ENCODE data around the gene CBLN1. TPM values are rescaled to one million over a fixed set of nuclear protein-coding genes. Genes with fewer than 3 reads are reported as not detected.

The CBLN1 gene
- total and polyA plus RNA-seq, 2 donors from 2014 or later = 0.25 to 0.73 TPM

DNA sequence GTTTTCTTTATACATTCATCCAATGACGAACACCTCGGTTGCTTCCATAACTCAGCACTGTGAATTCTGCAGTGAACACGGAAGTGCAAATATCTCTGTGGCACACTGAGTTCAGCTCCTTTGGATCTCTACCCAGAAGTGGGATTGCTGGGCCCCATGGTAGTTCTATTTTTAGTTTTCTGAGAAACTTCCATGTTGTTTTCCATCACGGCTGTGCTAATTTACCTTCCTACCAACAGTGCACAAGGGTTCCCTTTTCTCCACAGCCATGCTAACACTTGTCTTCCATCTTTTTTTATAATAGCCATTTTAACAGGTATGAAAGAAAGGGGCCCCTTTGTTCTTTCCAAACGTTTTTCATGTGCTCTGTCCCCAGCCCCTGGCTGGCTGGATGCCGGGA is 30.2 kb upstream of the CBLN1 start:
- peaks cover 0 to 5% (median 0%) of the 10 kb centered on the region in 3 donors for H3K9me3 ChIP-seq (ENCODE audit: control insufficient read depth in 2 of 3, insufficient read depth in 1 of 3, low read length in 3 of 3)
- H3K27me3 ChIP-seq (ENCODE audit: control insufficient read depth, insufficient read depth, low read length) = no peaks in the 10 kb centered on the region
- FAIRE-seq (no peak), DNase-seq (no peak)
- no peak overlapping the region for H3K9ac ChIP-seq (ENCODE audit: low read length in 3 of 3)
- no peaks in the 10 kb centered on the region for H3K4me1 ChIP-seq (ENCODE audit: control insufficient read depth in 2 of 3, insufficient read depth in 2 of 3, low read depth in 1 of 3, low read length in 3 of 3)
- H3K36me3 ChIP-seq (ENCODE audit: control insufficient read depth in 2 of 3, insufficient read depth in 3 of 3, low read length in 3 of 3) = no peaks in the 10 kb centered on the region
- TF ChIP-seq, protein P1, sequence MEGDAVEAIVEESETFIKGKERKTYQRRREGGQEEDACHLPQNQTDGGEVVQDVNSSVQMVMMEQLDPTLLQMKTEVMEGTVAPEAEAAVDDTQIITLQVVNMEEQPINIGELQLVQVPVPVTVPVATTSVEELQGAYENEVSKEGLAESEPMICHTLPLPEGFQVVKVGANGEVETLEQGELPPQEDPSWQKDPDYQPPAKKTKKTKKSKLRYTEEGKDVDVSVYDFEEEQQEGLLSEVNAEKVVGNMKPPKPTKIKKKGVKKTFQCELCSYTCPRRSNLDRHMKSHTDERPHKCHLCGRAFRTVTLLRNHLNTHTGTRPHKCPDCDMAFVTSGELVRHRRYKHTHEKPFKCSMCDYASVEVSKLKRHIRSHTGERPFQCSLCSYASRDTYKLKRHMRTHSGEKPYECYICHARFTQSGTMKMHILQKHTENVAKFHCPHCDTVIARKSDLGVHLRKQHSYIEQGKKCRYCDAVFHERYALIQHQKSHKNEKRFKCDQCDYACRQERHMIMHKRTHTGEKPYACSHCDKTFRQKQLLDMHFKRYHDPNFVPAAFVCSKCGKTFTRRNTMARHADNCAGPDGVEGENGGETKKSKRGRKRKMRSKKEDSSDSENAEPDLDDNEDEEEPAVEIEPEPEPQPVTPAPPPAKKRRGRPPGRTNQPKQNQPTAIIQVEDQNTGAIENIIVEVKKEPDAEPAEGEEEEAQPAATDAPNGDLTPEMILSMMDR (IDR thresholded peaks at IDR 0.05; ENCODE audit: borderline replicate concordance, extremely low read depth, insufficient read depth) = no peak
- no peak overlapping the region for H3K27ac ChIP-seq (ENCODE audit: low read depth in 2 of 2, low read length in 2 of 2)
- H3K4me3 ChIP-seq (ENCODE audit: low read length in 3 of 3) = no peak overlapping the region
- intact Hi-C loops (cut with DNase I) = no loop called here

DNA sequence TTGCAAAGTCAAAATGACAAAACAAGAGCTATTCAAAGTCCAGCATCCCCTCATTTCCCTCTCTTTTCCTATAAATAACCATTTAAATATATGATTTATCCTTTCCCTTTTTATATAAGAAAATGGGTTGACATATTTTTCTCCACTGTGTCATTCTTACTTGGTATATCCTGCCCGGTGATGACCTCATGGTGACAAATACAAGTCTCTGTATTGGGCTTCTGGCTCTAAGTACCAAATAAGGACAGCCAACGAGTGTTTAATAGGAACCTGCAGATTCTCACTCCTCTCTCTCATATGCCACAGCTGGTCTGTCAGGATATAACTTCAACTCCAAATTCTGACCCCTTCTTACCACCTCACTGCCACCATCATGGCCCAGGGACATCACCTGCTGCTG is 25.5 kb upstream of the CBLN1 start:
- H3K27ac ChIP-seq (ENCODE audit: low read depth in 2 of 2, low read length in 2 of 2) = no peak overlapping the region

DNA sequence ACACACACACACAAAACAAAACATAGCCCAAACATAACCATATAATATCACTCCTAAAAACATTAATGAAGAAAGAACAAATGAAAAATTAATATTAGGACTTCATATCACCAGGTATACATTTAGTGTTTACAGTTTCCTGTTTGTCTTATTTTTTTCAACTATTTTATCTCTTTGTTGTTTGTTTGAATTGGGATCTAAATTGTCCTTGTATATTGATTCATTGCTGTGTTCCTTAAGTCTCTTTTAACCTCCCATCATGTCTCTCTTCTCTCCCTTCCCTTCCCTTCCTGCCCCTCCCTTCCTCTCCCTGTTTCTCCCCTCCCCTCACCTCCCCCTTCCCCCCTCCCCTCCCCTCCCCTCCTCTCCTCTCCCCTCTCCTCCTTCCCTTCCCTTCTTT is 23.8 kb upstream of the CBLN1 start:
- TF ChIP-seq, protein P1 (IDR thresholded peaks at IDR 0.05; ENCODE audit: borderline replicate concordance, extremely low read depth, insufficient read depth) = no peak
- no peaks in the 10 kb centered on the region for H3K9me3 ChIP-seq (ENCODE audit: control insufficient read depth in 2 of 3, insufficient read depth in 1 of 3, low read length in 3 of 3)
- no peak overlapping the region for H3K9ac ChIP-seq (ENCODE audit: low read length in 3 of 3)
- H3K27me3 ChIP-seq (ENCODE audit: control insufficient read depth, insufficient read depth, low read length) = no peaks in the 10 kb centered on the region
- FAIRE-seq (no peak), DNase-seq (no peak)
- no peak overlapping the region for H3K27ac ChIP-seq (ENCODE audit: low read depth in 2 of 2, low read length in 2 of 2)
- no peaks in the 10 kb centered on the region for H3K36me3 ChIP-seq (ENCODE audit: control insufficient read depth in 2 of 3, insufficient read depth in 3 of 3, low read length in 3 of 3)
- H3K4me1 ChIP-seq (ENCODE audit: control insufficient read depth in 2 of 3, insufficient read depth in 2 of 3, low read depth in 1 of 3, low read length in 3 of 3) = no peaks in the 10 kb centered on the region
- intact Hi-C loops (cut with DNase I) = no loop called here
- H3K4me3 ChIP-seq (ENCODE audit: low read length in 3 of 3) = no peak overlapping the region

More for the DNA sequence above, 25.5 kb upstream of the CBLN1 start:
- Histone ChIP-seq H3K4me1 (ENCODE audit: control insufficient read depth in 2 of 3, insufficient read depth in 2 of 3, low read depth in 1 of 3, low read length in 3 of 3) (no peaks in the 10 kb centered on the region), H3K27me3 (ENCODE audit: control insufficient read depth, insufficient read depth, low read length) (no peaks in the 10 kb centered on the region), H3K4me3 (ENCODE audit: low read length in 3 of 3) (no peak overlapping the region), H3K36me3 (ENCODE audit: control insufficient read depth in 2 of 3, insufficient read depth in 3 of 3, low read length in 3 of 3) (no peaks in the 10 kb centered on the region), H3K9me3 (ENCODE audit: control insufficient read depth in 2 of 3, insufficient read depth in 1 of 3, low read length in 3 of 3) (no peaks in the 10 kb centered on the region), H3K9ac (ENCODE audit: low read length in 3 of 3) (no peak overlapping the region)
- TF ChIP-seq, protein P1 (IDR thresholded peaks at IDR 0.05; ENCODE audit: borderline replicate concordance, extremely low read depth, insufficient read depth) = no peak
- DNase-seq = no peak
- FAIRE-seq = no peak
- intact Hi-C loops (cut with DNase I) = no loop called here

DNA sequence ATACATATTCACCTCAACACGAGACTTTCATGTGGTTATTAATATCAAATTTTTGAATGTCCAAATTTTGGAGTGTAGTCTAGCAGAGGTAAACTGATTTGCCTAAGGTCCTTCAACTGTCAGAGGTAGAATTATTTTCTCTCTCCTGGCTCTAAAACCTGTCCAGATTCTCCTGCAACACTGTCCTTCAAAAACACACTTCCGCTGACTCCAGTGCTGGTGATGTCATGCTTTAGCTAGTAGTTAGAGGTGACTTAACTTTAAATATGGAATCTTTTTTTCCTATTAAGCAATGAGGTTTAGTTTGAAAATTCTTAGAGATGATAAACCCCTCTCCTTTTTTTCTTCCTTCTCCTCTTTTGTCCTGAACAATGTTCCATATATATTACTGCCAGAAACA is 10.8 kb upstream of the CBLN1 start:
- no peak overlapping the region for H3K4me3 ChIP-seq (ENCODE audit: low read length in 3 of 3)
- H3K9me3 ChIP-seq (ENCODE audit: control insufficient read depth in 2 of 3, insufficient read depth in 1 of 3, low read length in 3 of 3) = no peaks in the 10 kb centered on the region
- TF ChIP-seq, protein P1 (IDR thresholded peaks at IDR 0.05; ENCODE audit: borderline replicate concordance, extremely low read depth, insufficient read depth) = no peak
- DNase-seq = no peak
- no peak overlapping the region for H3K27ac ChIP-seq (ENCODE audit: low read depth in 2 of 2, low read length in 2 of 2)
- H3K27me3 ChIP-seq (ENCODE audit: control insufficient read depth, insufficient read depth, low read length) = peaks cover 3% of the 10 kb centered on the region
- no peaks in the 10 kb centered on the region for H3K36me3 ChIP-seq (ENCODE audit: control insufficient read depth in 2 of 3, insufficient read depth in 3 of 3, low read length in 3 of 3)
- no peaks in the 10 kb centered on the region for H3K4me1 ChIP-seq (ENCODE audit: control insufficient read depth in 2 of 3, insufficient read depth in 2 of 3, low read depth in 1 of 3, low read length in 3 of 3)
- H3K9ac ChIP-seq (ENCODE audit: low read length in 3 of 3) = no peak overlapping the region
- no peak for FAIRE-seq
- intact Hi-C loops (cut with DNase I) = no loop called here

Measured in kidney (tissue), 14 donors.